Hepatocyte (in vitro differentiated cells): ENCODE measurements around the gene GJC1.

Source experiments
- CTCF ChIP-seq: fragments of 200-600 bp; sonication (generic); IDR thresholded peaks from 2 replicates; pipeline ENCODE4 v1.5.1; 2016; ENCODE audit warnings: antibody characterized with exemption, mild to moderate bottlenecking; ENCODE audit not compliant: poor library complexity
- EZH2 ChIP-seq: fragments of 200-600 bp; sonication (generic); IDR thresholded peaks from 2 replicates; pipeline ENCODE4 v1.6.1; 2016; ENCODE audit warnings: antibody characterized with exemption, mild to moderate bottlenecking, borderline replicate concordance
- EZH2phosphoT487 ChIP-seq: fragments of 200-600 bp; sonication (generic); IDR thresholded peaks from one replicate; pipeline ENCODE4 v1.6.1; 2018; ENCODE audit warnings: antibody characterized with exemption, mild to moderate bottlenecking, low read depth, moderate library complexity; ENCODE audit not compliant: unreplicated experiment, severe bottlenecking

- no peak for TF ChIP-seq CTCF
- no peak for TF ChIP-seq EZH2
- no peak for TF ChIP-seq EZH2phosphoT487
These were observed 37.8 kb downstream of the GJC1 start for GRCh38 chr17:44792276-44792675.
